ENCODE results near the gene MAP2K1. TPM values are rescaled to one million over a fixed set of nuclear protein-coding genes. Genes with fewer than 3 reads are reported as not detected.
"Not testable (repeated sequence)": the region's sequence is repeated elsewhere in the genome, so short reads cannot be mapped to it uniquely, and the experiment has no call there.

Gene MAP2K1
- total and polyA plus RNA-seq, 4 donors = 14.3 to 30.2 (median 24.4) TPM

DNA sequence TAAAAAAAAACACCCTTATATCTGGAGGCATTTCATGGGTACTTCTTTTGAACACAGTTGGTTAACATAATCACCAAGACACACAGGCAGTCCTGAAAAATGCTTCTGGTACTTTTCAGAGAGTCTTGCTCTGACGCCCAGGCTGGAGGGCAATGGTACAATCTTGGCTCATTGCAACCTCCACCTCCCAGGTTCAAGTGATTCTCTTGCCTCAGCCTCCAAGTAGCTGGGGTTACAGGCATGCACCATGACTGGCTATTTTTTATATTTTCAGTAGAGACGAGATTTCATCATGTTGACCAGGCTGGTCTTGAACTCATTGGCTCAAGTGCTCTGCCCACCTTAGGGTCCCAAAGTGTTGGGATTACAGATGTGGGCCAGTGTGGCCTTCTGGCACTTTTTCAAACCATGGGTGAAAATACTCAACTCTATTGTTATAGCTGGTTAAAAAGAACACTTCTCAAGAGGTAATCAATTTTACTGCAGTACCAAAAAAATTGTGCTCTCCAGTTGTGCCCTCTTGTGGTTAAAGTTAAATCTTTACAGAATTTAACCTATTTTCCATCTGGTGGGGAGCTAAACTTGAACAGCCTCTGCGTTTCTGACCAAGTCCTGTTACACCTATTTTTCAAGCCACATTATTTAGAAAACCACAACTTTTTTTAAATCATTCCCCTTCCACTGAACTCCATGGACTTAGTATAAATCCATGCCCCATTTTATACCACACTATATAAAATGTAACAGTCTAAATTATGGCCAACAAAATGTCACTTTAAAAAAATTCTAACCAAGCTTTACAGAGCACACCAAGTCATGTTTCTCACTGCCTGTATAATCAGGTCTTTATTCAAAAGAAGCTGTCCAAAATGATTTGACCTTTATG, 112.0 kb downstream of the MAP2K1 start:
- H3K9ac ChIP-seq (ENCODE audit: low read depth in 1 of 2, low read length in 2 of 2) = no peak overlapping the region
- no peak for DNase-seq (ENCODE audit: low spot score)
- 58% methylated on average over 3 of the region's 3 CpGs for WGBS

DNA sequence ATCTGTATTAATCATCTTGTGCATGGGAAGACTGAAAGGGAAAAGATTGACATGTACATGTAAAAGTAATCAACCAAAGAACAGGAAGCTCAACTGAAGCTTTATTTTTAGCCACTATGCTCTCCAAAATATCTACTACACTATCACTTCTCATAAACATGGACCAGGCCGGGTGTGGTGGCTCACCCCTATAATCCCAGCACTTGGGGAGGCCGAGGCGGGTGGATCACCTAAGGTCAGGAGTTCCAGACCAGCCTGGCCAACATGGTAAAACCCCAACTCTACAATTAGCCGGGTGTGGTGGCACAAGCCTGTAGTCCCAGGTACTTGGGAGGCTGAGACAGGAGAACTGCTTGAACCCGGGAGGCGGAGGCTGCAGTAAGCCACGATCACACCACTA, 113.6 kb downstream of the MAP2K1 start:
- H3K27me3 ChIP-seq (ENCODE audit: control insufficient read depth in 4 of 4, insufficient read depth in 4 of 4, low read length in 3 of 4); H3K9me3 ChIP-seq (ENCODE audit: control insufficient read depth in 4 of 4, low read length in 3 of 4); H3K27ac ChIP-seq (ENCODE audit: low read depth in 1 of 2, low read length in 2 of 2); H3K9ac ChIP-seq (ENCODE audit: low read depth in 1 of 2, low read length in 2 of 2); H3K4me3 ChIP-seq (ENCODE audit: low read depth in 1 of 3, low read length in 3 of 3); DNase-seq (ENCODE audit: low spot score): not testable (repeated sequence)
- 89% methylated on average over 7 of the region's 7 CpGs for WGBS
- H3K4me1 ChIP-seq (ENCODE audit: control insufficient read depth in 4 of 4, insufficient read depth in 4 of 4, low read length in 3 of 4) = peaks cover 3 to 47% (median 42%) of the 10 kb centered on the region in 4 donors
- peaks cover 9 to 51% (median 47%) of the 10 kb centered on the region in 4 donors for H3K36me3 ChIP-seq (ENCODE audit: control insufficient read depth in 4 of 4, insufficient read depth in 3 of 4, low read depth in 1 of 4, low read length in 3 of 4)

More for the DNA sequence above, 112.0 kb downstream of the MAP2K1 start:
- H3K27me3 ChIP-seq (ENCODE audit: control insufficient read depth in 4 of 4, insufficient read depth in 4 of 4, low read length in 3 of 4) = no peaks in the 10 kb centered on the region
- peaks cover 3 to 60% (median 51%) of the 10 kb centered on the region in 4 donors for H3K4me1 ChIP-seq (ENCODE audit: control insufficient read depth in 4 of 4, insufficient read depth in 4 of 4, low read length in 3 of 4)
- peak overlapping the region; percentile 78 to 92 for H3K27ac ChIP-seq (ENCODE audit: low read depth in 1 of 2, low read length in 2 of 2)
- H3K9me3 ChIP-seq (ENCODE audit: control insufficient read depth in 4 of 4, low read length in 3 of 4) = no peaks in the 10 kb centered on the region
- peaks cover 9 to 59% (median 51%) of the 10 kb centered on the region in 4 donors for H3K36me3 ChIP-seq (ENCODE audit: control insufficient read depth in 4 of 4, insufficient read depth in 3 of 4, low read depth in 1 of 4, low read length in 3 of 4)
- TF ChIP-seq, protein P1, sequence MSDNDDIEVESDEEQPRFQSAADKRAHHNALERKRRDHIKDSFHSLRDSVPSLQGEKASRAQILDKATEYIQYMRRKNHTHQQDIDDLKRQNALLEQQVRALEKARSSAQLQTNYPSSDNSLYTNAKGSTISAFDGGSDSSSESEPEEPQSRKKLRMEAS (IDR thresholded peaks at IDR 0.05) = no peak
- TF ChIP-seq HNF4G (IDR thresholded peaks at IDR 0.05) = no peak
- TF ChIP-seq RAD21 (IDR thresholded peaks at IDR 0.05) = peak; percentile 68 to 75
- H3K4me3 ChIP-seq (ENCODE audit: low read depth in 1 of 3, low read length in 3 of 3) = no peak overlapping the region

DNA sequence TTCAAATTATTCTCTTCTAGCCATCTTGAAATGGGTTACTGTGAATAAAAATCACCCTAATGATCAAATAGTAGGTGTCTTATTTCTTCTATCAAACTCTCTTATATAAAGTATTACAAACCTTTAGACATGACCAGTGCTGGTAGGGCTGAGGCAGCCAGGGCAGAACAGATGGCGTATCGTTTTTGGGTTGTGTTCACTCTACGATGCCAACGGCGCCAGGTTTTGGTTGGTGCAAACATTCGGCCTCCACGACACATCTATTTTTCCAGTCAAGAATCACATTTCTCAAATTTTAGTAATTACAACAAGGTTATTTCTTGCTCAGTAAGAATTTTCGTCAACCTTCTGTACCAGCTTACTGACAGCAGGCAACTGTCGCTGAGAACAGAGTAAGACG, 115.8 kb downstream of the MAP2K1 start:
- no peak for TF ChIP-seq HNF4A (conservative IDR thresholded peaks at IDR 0.05)
- Histone ChIP-seq H3K36me3 (ENCODE audit: control insufficient read depth in 4 of 4, insufficient read depth in 3 of 4, low read depth in 1 of 4, low read length in 3 of 4) (peaks cover 9 to 49% (median 46%) of the 10 kb centered on the region in 4 donors), H3K4me1 (ENCODE audit: control insufficient read depth in 4 of 4, insufficient read depth in 4 of 4, low read length in 3 of 4) (peaks cover 0 to 38% (median 32%) of the 10 kb centered on the region in 4 donors), H3K4me3 (ENCODE audit: low read depth in 1 of 3, low read length in 3 of 3) (no peak overlapping the region), H3K27me3 (ENCODE audit: control insufficient read depth in 4 of 4, insufficient read depth in 4 of 4, low read length in 3 of 4) (no peaks in the 10 kb centered on the region), H3K9me3 (ENCODE audit: control insufficient read depth in 4 of 4, low read length in 3 of 4) (no peaks in the 10 kb centered on the region), H3K27ac (ENCODE audit: low read depth in 1 of 2, low read length in 2 of 2) (no peak overlapping the region), H3K9ac (ENCODE audit: low read depth in 1 of 2, low read length in 2 of 2) (no peak overlapping the region)
- DNase-seq (ENCODE audit: low spot score) = no peak
- 86% methylated on average over 10 of the region's 10 CpGs for WGBS

DNA sequence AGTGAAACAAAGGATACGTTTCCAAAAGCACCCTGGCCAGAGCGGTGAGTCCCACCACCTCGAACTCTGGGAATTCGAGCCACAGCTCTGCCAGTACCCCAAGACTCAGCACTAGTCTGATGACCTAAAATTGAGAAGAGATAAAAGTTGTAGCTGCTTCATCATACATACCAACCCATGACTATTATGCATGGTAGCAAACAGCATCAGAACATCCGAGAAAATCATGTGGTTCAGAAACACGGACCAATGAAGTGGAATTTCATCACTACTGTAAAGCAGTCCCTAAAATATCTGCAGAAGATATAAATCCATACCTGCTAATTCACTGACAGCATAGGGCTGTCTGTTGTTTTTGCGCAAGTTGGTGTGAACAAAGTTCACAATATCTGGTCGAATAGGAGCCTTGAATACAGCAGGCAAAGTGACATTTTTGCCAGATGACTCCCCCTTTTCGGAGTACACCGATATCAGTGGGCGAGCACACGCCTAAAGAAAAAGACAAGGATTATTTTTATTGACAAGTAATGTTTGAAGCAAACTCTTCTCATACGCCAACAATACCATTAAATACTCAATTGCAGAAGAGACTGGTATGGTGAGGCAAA, 116.4 kb downstream of the MAP2K1 start:
- TF ChIP-seq RXRA (IDR thresholded peaks at IDR 0.05) (peak; percentile 17 to 20), TAF1 (conservative IDR thresholded peaks at IDR 0.05) (peak; percentile 34), HNF4A (conservative IDR thresholded peaks at IDR 0.05) (peak; percentile 31 to 36)
- Histone ChIP-seq H3K27ac (ENCODE audit: low read depth in 1 of 2, low read length in 2 of 2) (peak overlapping the region in 1 of 2 donors; percentile 87), H3K36me3 (ENCODE audit: control insufficient read depth in 4 of 4, insufficient read depth in 3 of 4, low read depth in 1 of 4, low read length in 3 of 4) (peaks cover 9 to 48% (median 46%) of the 10 kb centered on the region in 4 donors), H3K4me3 (ENCODE audit: low read depth in 1 of 3, low read length in 3 of 3) (peak overlapping the region; percentile 83 to 100 (median 94)), H3K4me1 (ENCODE audit: control insufficient read depth in 4 of 4, insufficient read depth in 4 of 4, low read length in 3 of 4) (peaks cover 0 to 36% (median 30%) of the 10 kb centered on the region in 4 donors), H3K9ac (ENCODE audit: low read depth in 1 of 2, low read length in 2 of 2) (peak overlapping the region in 1 of 2 donors; percentile 97)
- H3K27me3 ChIP-seq (ENCODE audit: control insufficient read depth in 4 of 4, insufficient read depth in 4 of 4, low read length in 3 of 4); H3K9me3 ChIP-seq (ENCODE audit: control insufficient read depth in 4 of 4, low read length in 3 of 4); DNase-seq (ENCODE audit: low spot score): not testable (repeated sequence)
- WGBS = 42% methylated on average over 13 of the region's 13 CpGs

Measured in liver (tissue), 9 donors.